ENCODE data around the gene LIN28B.
"Not testable (repeated sequence)": the region's sequence is repeated elsewhere in the genome, so short reads cannot be mapped to it uniquely, and the experiment has no call there.

LIN28B gene

DNA sequence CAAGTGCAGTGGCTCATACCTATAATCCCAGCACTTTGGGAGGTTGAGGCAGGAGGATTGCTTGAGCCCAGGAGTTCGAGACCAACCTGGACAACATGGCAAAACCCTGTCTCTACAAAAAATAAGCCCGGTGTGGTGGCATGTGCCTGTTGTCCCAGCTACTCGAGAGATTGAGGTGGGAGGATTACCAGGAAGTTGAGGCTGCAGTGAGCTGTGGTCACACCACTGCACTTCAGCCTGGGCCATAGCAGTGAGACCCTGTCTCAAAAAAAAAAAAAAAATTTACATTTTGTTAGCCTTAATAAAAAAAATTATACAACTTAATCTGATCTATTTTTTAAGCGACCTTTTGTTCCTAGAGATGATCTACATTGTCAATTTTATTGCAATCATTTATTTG, 56.6 kb downstream of the LIN28B start:
- not testable (repeated sequence) for DNase-seq (ENCODE audit: low read depth)

DNA sequence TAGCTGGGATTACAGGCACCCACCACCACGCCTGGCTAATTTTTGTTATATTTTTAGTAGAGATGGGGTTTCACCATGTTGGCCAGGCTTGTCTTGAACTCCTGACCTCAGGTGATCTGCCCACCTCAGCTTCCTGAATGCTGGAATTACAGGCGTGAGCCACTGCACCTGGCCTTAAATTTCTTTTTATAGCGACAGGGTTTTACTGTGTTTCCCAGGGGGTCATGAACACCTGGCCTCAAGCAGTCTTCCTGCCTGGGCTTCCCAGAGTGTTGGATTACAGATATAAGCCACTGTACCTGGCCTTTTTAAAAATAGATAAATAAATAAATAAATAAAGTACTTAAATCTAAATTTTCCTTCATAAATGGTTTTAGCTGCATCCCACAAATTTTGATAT, 57.5 kb downstream of the LIN28B start:
- DNase-seq (ENCODE audit: low read depth) = no peak

DNA sequence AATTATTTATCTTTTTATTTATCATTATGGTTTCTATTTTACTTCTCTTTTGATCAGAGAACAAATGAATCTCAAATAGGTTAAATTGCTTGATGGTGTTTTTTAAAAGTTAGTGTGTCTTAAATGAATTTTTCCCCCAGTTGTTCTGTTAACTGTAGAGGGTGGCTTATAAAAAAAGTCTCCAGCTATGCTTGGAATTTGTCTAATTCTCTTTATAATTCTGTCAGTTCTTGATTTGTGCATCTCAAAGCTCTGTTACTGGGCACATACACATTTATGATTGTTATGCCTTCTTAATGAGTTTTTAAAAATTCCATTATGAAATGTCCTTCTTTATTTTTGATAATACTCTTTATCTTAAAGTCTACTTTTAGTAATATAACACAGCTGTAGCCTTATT, 58.0 kb downstream of the LIN28B start:
- DNase-seq (ENCODE audit: low read depth) = no peak

DNA sequence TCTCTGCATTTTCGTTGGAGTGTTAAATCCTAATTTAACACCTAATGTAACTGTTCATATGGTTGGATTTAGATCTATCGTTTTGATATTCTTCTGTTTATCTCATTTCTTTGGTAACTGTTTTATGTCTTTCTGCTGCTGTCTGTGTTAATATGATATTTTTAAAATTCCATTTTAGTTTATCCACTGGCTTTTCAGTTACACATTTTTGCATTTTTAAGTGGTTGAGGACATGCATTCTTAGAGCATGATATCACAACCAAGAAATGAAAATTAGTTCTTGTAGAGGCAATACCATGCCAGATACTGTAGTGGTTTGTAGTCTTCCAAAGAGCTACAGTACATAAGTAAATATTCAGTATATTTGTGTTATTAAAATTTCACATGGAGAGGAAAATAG, 58.6 kb downstream of the LIN28B start:
- DNase-seq (ENCODE audit: low read depth) = no peak

DNA sequence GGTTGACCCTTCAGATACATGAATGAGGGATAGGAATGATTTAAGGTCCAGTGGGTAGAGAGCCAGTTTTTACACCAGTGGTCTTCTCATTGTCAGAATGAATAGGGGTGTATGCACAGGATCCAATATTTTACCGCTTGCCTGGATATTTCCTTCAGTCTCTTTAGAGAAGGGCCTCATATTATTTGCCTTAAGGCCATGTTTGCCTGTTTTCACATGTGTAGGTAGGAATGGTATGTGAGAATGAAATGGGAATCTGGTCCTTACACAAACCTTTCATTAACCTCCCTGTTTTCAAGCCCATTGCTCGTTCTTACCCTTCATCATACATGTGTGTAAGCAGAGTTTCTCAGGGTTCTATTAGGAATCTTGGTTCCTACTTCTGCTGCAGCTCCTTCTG, 62.4 kb downstream of the LIN28B start:
- no peak for DNase-seq (ENCODE audit: low read depth)

DNA sequence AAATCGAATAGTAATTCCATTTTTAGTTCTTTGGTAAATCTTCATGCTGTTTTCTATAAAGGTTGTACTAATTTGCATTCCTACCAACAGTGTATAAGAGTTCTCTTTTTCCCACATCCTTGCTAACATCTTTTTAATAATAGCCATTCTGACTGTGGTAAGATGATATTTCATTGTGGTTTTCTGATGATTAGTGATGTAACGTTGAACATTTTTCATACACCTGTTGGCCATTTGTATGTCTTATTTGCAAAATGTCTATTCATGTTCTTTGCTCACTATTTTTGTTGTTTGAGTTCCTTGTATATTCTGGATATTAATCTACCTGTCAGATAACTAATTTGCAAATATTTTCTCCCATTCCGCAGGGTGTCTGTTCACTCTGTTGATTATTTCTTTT, 64.5 kb downstream of the LIN28B start:
- no peak for DNase-seq (ENCODE audit: low read depth)

DNA sequence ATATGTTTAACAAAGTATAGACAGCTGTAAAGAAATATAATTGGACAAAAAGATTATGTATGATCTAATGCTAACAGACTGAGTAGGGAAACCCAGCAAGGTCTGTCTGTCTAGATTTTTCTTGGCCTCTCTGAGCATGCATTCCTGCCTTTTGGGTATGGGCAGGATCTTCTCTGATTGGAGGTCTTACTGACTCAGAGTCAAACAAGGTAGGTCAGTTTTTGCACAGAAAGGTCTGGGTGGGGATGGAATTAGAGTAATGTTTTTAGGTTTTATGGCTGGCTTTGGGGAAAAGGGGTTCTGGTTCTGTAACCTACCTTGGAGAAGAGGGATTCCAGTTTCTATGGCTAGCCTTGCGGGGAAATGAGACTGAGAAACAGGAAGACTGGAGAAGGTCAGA, 65.5 kb downstream of the LIN28B start:
- no peak for DNase-seq (ENCODE audit: low read depth)

DNA sequence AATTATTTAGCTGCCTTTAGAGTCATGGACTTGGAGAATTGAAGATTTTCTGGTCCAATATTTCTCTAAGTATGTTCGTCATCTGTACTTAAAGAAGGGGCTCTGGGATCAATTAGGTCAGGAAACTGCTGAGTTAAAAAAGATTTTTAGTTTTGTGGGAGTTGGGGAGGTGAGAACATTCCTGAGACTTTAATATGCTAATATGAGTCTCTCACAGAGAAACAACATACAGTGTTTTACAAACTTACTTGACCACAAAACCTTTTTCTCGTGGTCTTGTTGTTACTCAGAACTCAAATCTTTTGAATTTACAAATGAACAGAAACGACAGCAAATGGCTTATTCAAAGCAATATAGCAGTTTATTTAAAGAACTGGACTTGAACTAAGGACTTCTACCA, 67.9 kb downstream of the LIN28B start:
- no peak for DNase-seq (ENCODE audit: low read depth)

DNA sequence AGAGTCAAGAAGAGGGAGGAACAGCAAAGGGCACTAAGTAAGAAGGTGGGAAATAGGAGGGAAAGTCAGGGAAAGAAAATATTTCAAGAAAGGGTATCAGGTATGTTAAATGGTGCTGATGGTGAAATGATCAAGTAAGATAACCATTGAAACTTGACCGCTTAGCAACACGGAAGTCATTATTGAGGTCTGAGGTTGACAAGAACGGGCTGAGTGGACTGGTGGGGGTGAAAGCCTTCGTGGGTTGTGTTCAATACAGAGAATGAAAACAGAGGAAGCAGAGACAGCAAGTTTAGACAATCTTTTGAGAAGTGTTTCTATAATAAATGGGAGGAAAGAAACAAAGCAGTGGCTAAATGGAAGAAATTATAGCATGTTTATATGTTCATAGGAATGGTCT, 72.0 kb downstream of the LIN28B start:
- DNase-seq (ENCODE audit: low read depth) = no peak

DNA sequence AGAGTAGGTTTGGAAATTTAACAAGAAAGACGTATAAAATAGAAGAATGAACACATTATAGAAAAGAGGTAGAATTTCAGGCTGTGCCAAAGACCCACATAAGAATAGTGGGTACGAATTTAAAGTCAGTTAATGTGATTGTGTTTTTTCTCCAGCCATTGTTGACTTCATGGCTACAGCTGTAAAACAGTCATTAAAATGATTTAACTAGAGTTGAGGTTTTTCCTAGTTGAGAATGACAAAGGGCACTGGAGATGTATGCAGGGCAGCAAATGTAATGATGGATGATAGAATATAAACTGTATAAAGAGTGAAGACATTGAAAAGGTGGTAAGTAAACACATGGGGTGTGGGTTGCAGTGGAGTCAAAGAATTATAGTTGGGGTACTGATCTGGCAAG, 72.7 kb downstream of the LIN28B start:
- DNase-seq (ENCODE audit: low read depth) = no peak

DNA sequence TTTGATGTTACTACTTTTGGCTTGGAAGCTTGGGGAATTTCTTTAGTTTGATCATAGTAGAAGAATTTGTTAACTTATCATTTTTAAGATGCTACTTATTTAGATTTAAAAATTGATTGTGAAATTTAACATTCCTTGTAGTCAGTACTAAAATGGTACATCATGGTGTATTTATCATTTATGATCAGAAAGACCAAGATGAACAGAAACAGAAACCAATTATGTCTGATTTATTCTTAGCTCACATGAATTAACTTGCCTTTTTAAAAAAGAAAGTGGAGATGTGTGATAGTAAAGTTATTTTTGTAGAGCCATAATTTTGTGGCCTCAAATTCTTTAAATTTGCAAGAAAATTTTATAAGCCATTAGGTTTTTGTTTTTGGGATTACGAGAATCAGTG, 77.6 kb downstream of the LIN28B start:
- DNase-seq (ENCODE audit: low read depth) = no peak

DNA sequence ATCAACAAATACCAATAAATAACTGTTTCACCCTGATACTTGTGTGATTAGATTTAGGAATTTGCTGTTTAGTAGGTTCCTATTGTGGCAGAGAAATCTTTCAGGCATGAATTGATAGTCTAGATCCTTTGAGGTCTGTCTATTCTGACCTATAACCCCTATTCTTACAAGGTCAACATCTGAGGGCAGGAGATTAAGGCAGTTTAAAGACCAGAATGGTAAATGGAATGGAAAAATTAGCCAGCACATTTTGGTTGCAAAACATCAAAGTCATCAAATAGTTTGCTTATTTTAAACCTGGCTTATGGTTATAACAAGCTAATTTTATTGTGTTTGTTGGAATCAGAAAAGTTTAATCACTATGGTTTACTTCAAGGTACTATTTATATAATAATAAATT, 78.4 kb downstream of the LIN28B start:
- no peak for DNase-seq (ENCODE audit: low read depth)

DNA sequence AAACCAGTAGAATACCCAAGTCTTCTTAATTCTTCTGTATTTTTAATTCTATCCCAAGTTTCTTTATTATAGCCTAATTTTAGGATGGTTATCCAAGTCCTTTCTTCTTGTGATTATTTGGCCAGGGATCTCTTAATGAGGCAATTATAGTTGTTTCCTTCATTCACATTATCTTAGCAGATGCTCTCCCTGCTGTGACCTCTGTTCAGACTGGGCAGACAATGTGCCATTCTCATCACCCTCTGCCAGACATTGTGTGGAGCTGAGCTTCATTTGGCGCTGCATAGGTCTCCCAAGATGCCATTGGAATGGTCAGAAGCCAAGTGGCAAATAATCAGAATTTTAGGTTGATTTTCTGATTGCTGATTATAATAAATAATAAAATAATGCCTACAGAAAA, 79.4 kb downstream of the LIN28B start:
- no peak for DNase-seq (ENCODE audit: low read depth)

DNA sequence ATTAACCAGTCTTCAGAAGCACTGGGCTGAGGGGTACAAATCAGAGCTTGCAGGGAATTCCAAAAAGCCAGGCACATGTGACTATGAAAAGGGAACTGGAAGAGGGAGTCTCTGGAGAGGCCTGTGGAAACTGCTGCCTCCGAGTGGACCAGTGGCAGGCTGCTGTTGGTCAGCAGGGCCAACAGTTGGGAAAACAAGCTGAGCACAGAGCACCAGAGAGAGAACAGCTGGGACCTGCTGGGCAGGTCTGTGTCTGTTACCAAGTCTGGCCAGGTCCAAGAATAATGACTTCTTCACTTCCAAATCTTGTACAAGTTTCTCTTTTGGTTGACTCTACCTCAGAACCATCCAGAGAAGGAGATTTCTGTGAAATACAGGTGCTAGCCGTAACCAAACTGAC, 81.4 kb downstream of the LIN28B start:
- DNase-seq (ENCODE audit: low read depth) = no peak

DNA sequence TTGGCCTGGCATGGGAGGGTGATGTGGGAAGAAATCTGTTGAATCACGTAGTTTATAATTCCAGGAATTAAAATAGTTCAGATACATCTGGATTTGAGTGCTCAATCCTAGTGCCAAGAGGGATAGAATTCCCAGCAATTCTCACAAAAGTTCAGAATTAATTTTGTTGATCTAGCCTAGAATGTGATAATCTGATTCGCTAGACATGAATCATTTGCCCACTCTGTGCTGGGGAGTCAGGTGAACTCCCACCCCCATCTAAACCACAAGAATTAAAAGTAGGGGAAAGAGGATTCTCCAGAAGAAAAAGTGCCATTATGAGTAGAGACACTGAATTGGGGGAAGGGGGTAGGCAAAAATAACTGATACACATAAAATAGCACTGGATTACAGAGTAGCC, 85.0 kb downstream of the LIN28B start:
- no peak for DNase-seq (ENCODE audit: low read depth)

DNA sequence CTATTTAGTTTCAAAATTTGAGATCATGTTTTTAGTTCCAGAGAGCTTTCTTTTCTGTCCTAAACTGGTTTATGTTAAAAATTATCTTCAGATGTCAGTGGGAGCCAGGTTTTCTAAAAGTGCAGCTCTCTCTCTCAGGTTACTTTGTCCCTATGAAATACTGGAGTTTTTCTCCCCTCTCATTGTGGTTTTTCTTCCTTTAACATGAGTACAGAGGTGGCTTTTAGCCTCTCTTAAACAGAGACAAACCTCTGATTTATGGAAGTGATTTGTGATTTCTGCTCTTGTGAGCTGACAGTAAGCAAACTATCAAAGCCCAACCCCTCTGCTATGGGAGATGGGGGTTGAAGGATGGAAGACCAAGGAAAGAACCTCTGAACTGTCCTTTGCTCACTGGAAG, 85.7 kb downstream of the LIN28B start:
- DNase-seq (ENCODE audit: low read depth) = no peak

DNA sequence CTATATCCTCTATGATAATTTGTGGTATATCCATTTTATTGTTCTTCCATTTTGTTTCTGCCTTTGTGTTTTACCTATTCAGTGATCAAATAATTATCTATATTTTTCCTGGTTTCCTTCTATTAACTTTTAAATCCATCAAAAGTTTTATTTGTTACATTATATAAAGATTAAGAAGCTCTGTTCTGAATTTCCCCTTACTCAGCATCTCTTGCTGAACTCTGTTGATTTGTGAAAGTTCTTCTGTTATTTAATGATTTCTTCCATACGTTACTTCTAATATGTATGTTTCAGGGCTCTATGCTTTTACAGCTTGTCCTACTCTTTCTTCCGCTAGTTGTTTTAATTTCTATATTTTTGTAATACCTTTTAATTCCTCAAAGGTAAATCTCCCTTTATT, 87.1 kb downstream of the LIN28B start:
- no peak for DNase-seq (ENCODE audit: low read depth)

DNA sequence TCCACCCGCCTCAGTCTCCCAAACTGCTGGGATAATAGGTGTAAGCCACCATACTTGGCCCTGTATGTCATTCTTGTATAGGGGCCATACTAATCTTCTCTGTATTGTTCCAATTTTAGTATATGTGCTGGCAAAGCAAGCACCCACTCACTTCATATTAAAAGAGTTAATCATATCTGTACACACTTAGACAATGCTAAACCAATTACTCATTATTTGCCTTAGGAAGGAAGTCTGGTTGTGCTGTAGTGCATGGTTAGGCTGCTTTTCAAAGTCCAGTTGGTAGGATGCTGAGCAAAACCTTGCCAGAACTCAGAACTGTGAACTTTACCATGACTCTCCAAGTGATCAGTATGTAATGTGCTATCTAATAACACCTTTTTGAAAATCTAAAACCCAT, 88.6 kb downstream of the LIN28B start:
- DNase-seq (ENCODE audit: low read depth) = no peak

DNA sequence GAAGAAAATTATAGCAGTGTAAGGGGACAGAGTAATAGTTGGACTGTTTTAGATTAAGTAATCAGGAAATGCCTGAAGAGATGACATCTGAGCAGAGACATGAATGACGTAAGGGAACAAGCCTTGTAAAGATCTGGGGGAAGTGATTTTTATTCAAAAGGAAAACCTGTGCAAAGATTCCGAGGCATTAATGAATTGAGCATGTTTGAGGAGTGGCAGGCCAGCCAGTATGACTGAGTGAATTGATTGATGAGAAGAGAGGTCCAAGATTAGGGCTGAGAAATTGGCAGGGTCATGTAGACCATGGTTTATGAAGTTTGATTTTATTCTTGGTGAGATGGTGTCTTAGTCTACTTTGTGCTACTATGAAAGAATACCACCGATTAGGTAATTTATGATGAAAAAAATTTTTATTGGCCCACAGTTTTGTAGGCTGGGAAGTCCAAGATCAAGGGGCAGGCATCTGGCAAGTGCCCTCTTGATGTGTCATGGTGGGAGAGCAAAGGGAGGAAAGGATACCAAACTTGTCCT, 95.1 kb downstream of the LIN28B start:
- DNase-seq (ENCODE audit: low read depth) = no peak

DNA sequence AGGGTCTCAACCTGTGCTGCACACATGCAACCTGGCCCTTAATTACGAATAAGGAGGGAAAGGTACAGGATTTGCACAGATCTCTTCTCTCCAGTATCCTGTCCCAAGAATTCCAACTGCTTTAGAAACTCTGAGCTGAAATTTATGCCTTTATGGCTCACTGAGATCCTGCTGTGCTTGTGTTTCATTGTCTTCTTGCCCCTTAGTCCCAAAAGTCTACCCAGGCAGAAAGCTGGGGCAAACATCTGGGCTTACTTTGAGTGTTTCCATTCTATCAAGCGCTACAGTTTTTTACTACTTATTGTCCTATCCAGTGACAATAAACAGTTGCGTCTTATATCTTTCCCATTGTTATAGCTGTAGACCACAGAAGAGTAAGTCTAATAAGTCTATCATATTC, 99.7 kb downstream of the LIN28B start:
- DNase-seq (ENCODE audit: low read depth) = no peak

DNA sequence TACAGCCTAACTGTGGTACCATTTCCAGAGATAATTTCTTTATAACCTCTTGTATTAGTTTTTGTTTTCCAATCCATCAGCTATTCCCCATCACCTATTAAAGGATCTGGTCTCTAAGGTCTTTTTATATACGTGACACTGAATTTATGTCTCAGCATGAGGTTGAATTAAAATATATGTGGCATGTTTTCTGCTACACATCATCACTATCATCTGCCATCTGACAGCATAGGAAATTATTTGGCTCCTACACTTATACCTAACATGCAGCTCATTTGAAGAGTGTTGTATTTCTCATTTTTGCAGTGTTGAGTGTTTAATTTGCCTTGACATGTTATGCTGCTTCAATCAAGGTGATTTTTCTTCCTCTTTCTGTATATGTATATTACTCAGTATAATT, 100.3 kb downstream of the LIN28B start:
- no peak for DNase-seq (ENCODE audit: low read depth)

DNA sequence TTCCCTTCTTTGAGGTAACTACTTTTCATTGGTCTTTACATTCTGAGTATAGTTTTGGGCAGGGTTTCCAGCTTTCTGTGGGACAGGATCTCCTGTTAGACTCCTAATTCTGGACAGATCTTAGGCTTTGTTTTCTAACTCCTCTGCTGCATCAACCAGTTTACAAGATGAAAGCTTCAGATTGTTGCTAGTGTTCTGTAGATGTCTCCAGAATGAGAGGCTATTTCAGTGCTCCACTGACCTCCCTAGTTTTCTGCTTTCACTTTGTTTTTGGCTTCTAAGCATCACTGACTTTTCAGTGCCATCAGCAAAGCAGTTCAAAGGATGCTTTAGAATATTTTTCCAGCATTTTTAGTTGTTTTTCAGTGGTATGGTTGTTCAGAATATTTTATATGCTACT, 101.4 kb downstream of the LIN28B start:
- DNase-seq (ENCODE audit: low read depth) = no peak

DNA sequence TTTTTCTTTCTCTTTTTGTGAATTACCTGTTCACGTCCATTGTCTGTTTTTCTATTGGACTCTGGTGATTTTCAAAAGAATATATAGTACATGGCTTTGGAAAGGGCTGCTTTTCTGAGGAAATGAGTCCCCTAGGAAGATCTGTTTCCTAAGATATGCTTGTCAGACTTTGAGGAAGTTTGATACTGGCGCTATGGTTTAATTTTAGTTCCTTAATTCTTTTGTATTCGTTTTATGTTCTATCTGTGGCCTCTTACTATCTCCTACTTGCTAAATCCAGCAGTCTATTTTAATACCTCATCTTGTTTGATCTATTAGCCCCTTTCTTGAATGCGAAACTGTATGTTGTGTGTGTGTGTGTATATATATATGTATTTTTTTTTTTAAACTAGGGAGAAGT, 101.9 kb downstream of the LIN28B start:
- DNase-seq (ENCODE audit: low read depth) = no peak

DNA sequence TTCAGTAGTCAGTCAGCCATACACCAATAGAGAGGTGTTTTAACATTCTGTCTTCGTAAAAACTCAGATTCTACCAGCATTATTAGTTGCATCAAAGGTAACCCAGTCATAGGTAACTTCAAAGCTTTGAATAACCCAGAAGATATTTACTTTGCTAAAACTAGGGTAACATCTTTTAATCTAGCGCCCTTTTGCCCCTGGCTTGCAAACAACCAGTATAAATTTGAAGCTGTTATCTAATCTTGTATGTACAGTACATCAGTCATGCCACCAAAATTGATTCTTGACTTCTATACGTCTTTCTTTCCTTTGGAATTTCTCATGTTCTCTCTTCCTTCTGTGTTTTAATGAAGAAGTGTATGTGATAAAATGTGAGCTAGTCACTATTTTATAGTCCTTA, 109.3 kb downstream of the LIN28B start:
- no peak for DNase-seq (ENCODE audit: low read depth)

DNA sequence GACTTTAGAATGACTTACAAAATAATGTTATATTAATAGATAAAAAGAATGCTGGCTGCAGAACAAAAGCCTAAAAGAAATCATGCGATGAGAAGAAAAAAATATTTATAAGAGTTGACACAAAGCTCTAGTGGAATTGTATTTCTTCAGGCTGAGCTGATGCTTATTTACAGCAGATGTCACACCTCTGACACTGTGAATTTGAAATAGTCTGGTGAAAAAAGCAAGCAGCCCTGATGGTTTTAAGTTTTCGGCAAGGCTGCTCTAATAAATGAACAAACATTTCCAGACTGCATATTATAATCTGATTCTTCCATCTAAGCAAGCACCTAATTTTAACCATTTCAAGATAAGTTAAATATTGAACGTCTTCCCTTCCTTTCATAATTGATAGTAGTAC, 109.9 kb downstream of the LIN28B start:
- DNase-seq (ENCODE audit: low read depth) = no peak
